Ishikawa (cell line): ENCODE measurements around the gene TNK2.

Source experiments
- CEBPB ChIP-seq: IDR thresholded peaks from 2 replicates; pipeline ENCODE4 v1.6.1; 2012
- CREB1 ChIP-seq: IDR thresholded peaks from 2 replicates; pipeline ENCODE4 v1.6.1; 2012; ENCODE audit warnings: low read depth
- EGR1 ChIP-seq: IDR thresholded peaks from 2 replicates; pipeline ENCODE4 v1.6.1; 2012
- FOXM1 ChIP-seq: IDR thresholded peaks from 2 replicates; pipeline ENCODE4 v1.6.1; 2012; ENCODE audit warnings: low read depth, borderline replicate concordance
- NFIC ChIP-seq: IDR thresholded peaks from 2 replicates; pipeline ENCODE4 v1.6.1; 2012
- RAD21 ChIP-seq: IDR thresholded peaks from 2 replicates; pipeline ENCODE4 v1.6.1; 2012; ENCODE audit warnings: low read depth
- REST ChIP-seq: IDR thresholded peaks from 2 replicates; pipeline ENCODE4 v1.6.1; 2012; ENCODE audit warnings: low read depth, mild to moderate bottlenecking
- TAF1 ChIP-seq: IDR thresholded peaks from 2 replicates; pipeline ENCODE4 v1.6.1; 2012; ENCODE audit warnings: low read depth, mild to moderate bottlenecking
- TCF12 ChIP-seq: IDR thresholded peaks from 2 replicates; pipeline ENCODE4 v1.6.1; 2012; ENCODE audit warnings: low read depth
- TEAD4 ChIP-seq: IDR thresholded peaks from 2 replicates; pipeline ENCODE4 v1.6.1; 2012
- USF1 ChIP-seq: IDR thresholded peaks from 2 replicates; pipeline ENCODE4 v1.6.1; 2012
- YY1 ChIP-seq: IDR thresholded peaks from 2 replicates; pipeline ENCODE4 v1.6.1; 2012; ENCODE audit warnings: low read depth
- ZBTB7A ChIP-seq: IDR thresholded peaks from 2 replicates; pipeline ENCODE4 v1.6.1; 2012; ENCODE audit warnings: low read depth
- TF ChIP-seq, protein P1 (sequence below): IDR thresholded peaks from 2 replicates; pipeline ENCODE4 v1.6.1; 2012

The TNK2 gene

DNA sequence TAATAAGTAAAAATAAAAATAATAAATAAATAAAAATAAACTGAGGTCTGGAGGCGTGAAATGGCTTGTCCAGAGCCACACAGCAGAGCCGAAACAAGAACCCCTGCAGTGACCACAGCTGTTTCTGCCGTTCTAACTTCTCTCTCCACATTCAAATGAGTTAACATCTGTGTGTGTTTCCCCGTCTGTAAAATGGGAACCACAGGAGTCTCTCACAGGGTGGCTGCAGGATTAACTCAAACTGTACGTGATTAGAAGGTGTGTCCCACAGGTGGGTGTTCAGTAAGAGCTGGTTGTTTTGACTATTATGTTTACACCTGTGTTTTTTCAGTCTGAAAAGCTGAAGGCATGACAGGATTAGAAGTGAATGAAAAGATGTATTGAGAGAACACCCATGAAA lies 69.6 kb downstream of the TNK2 start:
- TF ChIP-seq TAF1 (no peak), CREB1 (no peak), RAD21 (no peak)

GRCh38 chr3:195836476-195837135 lies 71.7 kb downstream of the TNK2 start:
- TF ChIP-seq CREB1: no peak
- no peak for TF ChIP-seq NFIC
- no peak for TF ChIP-seq RAD21
- TF ChIP-seq YY1: no peak
- no peak for TF ChIP-seq TEAD4
- no peak for TF ChIP-seq FOXM1

DNA sequence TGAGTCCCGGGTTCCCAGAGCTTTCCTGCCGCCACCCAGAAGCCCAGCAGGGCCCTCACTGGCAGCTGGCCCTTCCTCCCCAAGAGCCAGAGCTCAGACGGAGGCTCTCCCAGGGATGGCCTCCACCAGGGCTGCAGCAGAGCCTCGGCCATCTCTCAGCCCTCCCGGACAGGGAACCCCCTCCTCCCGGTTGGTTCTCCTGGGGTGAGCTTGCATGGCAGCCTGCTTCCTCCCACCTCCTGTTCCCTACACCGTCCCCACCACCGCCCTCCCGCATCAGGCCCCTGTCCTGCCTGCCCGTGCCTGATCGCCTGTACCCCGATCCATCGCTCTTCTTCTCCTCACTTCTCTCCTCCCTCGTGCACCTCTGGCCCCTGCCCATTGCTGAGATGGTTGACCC lies 72.6 kb downstream of the TNK2 start:
- TF ChIP-seq YY1: no peak

GRCh38 chr3:195834675-195835583 lies 73.4 kb downstream of the TNK2 start:
- TF ChIP-seq CEBPB (no peak), FOXM1 (no peak), CREB1 (no peak), USF1 (no peak)

DNA sequence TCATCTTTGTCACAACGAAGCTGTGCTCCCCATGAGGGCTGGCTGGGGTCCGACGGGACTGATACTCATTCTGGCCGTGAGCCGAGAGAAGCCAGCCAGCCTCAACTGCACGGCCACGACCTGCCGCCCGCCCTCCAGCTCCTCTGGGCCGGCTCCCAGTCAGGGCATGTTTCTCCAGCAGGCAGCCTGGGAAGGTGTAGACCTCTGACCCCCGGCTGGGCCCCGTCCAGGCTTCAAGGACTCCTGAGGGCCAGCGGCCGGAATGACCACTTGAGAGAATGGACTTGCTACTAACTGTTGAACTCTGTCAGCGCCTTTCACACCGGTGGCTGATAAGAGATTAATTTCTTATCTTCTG lies 78.5 kb downstream of the TNK2 start:
- TF ChIP-seq USF1: no peak

DNA sequence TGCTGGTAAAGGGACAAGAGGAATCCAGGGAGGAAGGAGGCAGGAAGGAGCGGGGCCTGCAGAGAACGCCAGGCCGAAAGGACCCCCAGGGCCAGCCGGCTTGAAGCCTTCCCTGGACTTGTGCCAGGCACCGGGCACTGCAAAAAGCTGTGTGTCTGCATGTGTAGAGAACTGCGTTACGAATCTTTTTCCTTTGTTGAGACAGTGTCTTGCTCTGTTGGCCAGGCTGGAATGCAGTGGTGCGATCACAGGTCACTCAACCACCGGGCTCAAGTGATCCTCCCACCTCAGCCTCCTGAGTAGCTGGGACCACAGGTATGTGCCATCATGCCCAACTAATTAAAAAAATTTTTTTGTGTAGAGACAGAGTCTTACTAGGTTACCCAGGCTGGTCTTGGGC lies 79.6 kb downstream of the TNK2 start:
- no peak for TF ChIP-seq TEAD4
- TF ChIP-seq USF1: no peak
- TF ChIP-seq, protein P1, sequence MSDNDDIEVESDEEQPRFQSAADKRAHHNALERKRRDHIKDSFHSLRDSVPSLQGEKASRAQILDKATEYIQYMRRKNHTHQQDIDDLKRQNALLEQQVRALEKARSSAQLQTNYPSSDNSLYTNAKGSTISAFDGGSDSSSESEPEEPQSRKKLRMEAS: no peak

GRCh38 chr3:195825857-195826804 lies 82.2 kb downstream of the TNK2 start:
- TF ChIP-seq REST: no peak
- TF ChIP-seq TCF12: no peak
- TF ChIP-seq CREB1: no peak
- no peak for TF ChIP-seq USF1
- TF ChIP-seq CEBPB: no peak

DNA sequence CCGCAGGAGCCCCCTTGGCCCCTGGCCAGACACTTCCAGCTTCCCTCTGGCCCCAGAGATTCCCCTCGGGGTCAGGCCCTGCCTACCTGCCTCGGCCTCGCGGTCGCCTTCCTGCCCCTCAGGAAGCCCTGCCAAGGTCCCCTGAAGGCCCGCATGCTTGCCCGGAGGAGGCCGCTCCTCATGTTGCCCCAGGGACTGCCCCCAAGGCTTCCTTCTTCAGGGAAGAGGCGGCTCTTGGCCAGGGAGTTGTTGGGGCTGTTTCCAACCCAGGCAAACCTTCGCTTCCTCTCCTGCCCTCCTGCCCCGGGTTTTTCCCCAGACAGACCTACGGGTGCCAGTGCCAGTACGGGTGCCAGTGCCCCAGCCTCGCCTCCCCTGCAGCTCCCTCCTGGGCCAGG lies 83.2 kb downstream of the TNK2 start:
- TF ChIP-seq CREB1 (no peak), TCF12 (no peak), YY1 (no peak), EGR1 (no peak), NFIC (no peak), ZBTB7A (no peak), RAD21 (no peak), FOXM1 (no peak), TEAD4 (no peak), TAF1 (no peak), USF1 (no peak), CEBPB (no peak), REST (no peak)
- TF ChIP-seq, protein P1: no peak
